ENCODE results near the gene UGGT1.

UGGT1 gene, protein sequence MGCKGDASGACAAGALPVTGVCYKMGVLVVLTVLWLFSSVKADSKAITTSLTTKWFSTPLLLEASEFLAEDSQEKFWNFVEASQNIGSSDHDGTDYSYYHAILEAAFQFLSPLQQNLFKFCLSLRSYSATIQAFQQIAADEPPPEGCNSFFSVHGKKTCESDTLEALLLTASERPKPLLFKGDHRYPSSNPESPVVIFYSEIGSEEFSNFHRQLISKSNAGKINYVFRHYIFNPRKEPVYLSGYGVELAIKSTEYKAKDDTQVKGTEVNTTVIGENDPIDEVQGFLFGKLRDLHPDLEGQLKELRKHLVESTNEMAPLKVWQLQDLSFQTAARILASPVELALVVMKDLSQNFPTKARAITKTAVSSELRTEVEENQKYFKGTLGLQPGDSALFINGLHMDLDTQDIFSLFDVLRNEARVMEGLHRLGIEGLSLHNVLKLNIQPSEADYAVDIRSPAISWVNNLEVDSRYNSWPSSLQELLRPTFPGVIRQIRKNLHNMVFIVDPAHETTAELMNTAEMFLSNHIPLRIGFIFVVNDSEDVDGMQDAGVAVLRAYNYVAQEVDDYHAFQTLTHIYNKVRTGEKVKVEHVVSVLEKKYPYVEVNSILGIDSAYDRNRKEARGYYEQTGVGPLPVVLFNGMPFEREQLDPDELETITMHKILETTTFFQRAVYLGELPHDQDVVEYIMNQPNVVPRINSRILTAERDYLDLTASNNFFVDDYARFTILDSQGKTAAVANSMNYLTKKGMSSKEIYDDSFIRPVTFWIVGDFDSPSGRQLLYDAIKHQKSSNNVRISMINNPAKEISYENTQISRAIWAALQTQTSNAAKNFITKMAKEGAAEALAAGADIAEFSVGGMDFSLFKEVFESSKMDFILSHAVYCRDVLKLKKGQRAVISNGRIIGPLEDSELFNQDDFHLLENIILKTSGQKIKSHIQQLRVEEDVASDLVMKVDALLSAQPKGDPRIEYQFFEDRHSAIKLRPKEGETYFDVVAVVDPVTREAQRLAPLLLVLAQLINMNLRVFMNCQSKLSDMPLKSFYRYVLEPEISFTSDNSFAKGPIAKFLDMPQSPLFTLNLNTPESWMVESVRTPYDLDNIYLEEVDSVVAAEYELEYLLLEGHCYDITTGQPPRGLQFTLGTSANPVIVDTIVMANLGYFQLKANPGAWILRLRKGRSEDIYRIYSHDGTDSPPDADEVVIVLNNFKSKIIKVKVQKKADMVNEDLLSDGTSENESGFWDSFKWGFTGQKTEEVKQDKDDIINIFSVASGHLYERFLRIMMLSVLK (N-terminal part only)

GRCh38 chr2:128090945-128091725 lies at the start of gene UGGT1:
Gene UGGT1 (plus strand): TSS chr2:128091200. CDS start chr2:128091358, 158 bp downstream.
- in situ Hi-C loops (cut with MboI; ENCODE audit: low sequenced_read_pairs), result no loop called here

- in situ Hi-C loops (cut with MboI; ENCODE audit: low sequenced_read_pairs), result no loop called here
Observed at GRCh38 chr2:128041561-128041960, 49.4 kb upstream of the UGGT1 start.

- in situ Hi-C loops (cut with MboI; ENCODE audit: low sequenced_read_pairs), result no loop called here
Observed at GRCh38 chr2:128043041-128043440, 48.0 kb upstream of the UGGT1 start.

DNA sequence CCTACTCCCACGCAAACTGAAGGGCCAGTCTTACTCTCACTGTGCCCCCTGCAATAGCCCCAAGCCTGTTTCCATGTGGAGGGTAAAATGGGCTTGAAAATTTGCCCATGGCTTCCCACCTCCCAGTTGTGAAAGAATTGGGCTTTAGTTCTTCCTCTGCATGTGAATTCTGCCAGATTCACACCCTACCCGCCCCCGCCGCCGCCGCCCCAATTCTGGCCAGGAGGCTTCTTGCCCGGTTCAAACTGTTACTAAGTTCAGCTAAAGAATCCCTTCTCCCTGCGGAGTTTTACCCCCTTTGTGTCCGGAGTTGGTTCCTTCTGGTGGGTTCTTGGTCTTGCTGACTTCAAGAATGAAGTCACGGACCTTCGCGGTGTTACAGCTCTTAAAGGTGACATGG lies 37.7 kb upstream of the UGGT1 start:
- in situ Hi-C loops (cut with MboI; ENCODE audit: low sequenced_read_pairs), result no loop called here

DNA sequence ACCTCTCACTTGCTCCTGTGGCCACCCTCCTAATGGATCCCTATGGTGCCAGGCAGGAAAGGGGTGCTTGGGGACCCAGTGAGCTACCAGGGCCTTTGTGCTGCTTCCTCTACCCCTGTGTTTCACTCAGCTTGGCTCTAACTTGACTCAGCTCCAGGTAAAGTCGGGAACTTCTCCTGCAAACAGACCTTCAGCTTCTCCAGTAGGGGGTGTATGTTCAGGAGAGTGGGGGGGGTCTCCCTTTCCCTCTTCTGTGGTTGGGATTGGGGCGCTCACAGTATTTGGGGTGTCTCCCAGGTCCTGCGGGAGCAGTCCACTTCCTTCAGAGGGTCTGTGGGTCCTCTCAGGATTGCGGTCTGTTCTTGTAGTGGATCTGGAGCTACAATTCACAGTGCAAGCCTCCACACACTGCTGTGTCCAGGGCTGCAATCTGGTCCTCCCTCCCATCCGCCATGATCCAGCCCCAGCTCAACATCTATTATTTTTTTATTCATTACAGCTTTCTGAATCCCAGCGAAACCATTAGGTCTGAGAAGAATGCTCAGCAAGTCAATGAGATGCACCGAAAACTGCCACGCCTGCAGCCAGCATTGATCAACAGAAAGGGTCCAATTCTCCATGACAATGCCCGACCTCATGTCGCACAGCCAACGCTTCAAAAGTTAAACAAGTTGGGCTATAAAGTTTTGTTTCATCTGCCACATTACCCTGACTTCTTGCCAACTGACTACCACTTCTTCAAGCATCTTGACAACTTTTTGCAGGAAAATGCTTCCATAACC lies 36.7 kb upstream of the UGGT1 start:
- in situ Hi-C loops (cut with MboI; ENCODE audit: low sequenced_read_pairs), result no loop called here

- in situ Hi-C loops (cut with MboI; ENCODE audit: low sequenced_read_pairs), result no loop called here
Observed at GRCh38 chr2:128057334-128057733, 33.7 kb upstream of the UGGT1 start.

DNA sequence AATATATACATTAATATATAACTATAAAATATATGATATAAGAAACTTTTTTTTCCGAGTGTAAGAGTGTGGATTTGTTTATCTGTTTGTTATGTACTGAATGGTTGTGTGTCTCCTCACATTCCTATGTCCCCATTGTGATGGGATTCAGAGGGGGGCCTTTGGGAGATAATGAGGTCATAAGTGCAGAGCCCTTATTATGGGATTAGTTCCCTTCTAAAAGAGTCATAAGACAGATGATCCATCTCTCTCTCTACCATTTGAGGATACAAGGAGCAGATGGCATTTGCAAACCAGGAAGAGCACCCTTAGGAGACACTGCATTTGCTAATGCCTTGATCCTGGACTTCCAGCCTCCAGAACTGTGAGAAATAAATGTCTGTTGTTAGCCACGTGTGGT lies 32.9 kb upstream of the UGGT1 start:
- in situ Hi-C loops (cut with MboI; ENCODE audit: low sequenced_read_pairs), result no loop called here

- in situ Hi-C loops (cut with MboI; ENCODE audit: low sequenced_read_pairs), result no loop called here
Observed at GRCh38 chr2:128062571-128062970, 28.4 kb upstream of the UGGT1 start.

GRCh38 chr2:128064353-128064752 lies 26.6 kb upstream of the UGGT1 start:
- in situ Hi-C loops (cut with MboI; ENCODE audit: low sequenced_read_pairs), result no loop called here

- in situ Hi-C loops (cut with MboI; ENCODE audit: low sequenced_read_pairs), result no loop called here
Observed at GRCh38 chr2:128069769-128070168, 21.2 kb upstream of the UGGT1 start.

- in situ Hi-C loops (cut with MboI; ENCODE audit: low sequenced_read_pairs), result no loop called here
Observed at GRCh38 chr2:128073278-128073677, 17.7 kb upstream of the UGGT1 start.

GRCh38 chr2:128076461-128077106 lies 14.4 kb upstream of the UGGT1 start:
- in situ Hi-C loops (cut with MboI; ENCODE audit: low sequenced_read_pairs), result no loop called here

GRCh38 chr2:128084757-128085156 lies 6.2 kb upstream of the UGGT1 start:
- in situ Hi-C loops (cut with MboI; ENCODE audit: low sequenced_read_pairs), result no loop called here

DNA sequence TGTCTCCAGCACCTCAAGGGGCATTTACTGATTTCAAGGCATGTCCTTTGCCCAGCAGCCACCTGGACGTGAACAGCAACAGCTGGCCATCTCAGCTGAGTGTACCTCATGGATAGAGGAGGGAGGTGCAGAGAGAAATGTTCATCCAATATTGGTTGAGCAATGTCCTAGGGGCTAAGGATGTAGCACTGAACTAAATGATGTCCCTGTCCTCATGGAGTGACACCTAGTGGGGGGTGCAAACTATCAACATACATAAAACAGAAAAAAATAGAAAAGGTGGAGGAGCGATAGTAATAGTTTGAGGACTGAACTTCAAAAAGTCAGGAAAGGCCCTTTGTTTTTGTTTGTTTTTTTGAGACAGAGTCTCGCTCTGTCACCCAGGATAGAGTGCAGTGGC lies 4.8 kb upstream of the UGGT1 start:
- in situ Hi-C loops (cut with MboI; ENCODE audit: low sequenced_read_pairs), result no loop called here

GRCh38 chr2:128090575-128090944 lies 440 bp upstream of the UGGT1 start:
- in situ Hi-C loops (cut with MboI; ENCODE audit: low sequenced_read_pairs), result no loop called here

- in situ Hi-C loops (cut with MboI; ENCODE audit: low sequenced_read_pairs), result no loop called here
Observed at GRCh38 chr2:128091726-128092080, 703 bp downstream of the UGGT1 start.

DNA sequence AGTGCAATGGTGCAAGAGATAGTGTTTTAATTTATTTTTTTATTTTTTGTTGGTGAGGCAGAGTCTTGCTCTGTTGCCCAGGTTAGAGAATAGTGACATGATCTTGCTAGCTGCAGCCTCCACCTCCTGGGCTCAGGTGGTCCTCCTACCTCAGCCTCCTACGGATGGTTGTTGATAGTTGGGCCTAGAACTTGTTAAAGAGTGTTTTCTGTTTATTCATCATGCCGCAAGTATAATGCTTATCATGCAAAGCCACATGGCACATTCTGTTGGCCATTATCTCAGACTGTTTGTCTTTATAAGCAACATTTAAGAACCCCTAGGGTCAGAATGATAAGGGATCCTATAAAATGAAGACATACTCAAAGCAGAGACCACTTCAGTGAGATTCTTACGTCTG lies 1.7 kb downstream of the UGGT1 start:
- in situ Hi-C loops (cut with MboI; ENCODE audit: low sequenced_read_pairs), result no loop called here

DNA sequence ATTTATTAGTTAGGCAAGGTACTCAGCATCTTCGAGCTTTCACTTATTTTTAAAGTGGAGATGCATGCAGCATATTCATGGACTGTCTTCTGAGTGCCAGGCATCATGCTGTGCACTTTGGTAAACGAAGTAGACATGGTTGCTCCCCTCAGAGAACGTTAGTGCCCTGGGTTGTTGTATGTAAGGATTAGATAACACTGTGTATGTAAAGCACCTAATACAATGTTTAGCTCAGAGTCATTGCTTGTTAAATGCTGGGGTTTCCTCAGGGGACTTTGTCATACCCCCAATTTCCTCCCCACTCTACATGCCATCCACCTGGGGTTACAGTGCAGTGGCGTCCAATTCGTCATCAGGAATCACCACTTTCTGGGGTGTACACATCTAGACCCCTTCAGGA lies 2.8 kb downstream of the UGGT1 start:
- in situ Hi-C loops (cut with MboI; ENCODE audit: low sequenced_read_pairs), result no loop called here

- in situ Hi-C loops (cut with MboI; ENCODE audit: low sequenced_read_pairs), result no loop called here
Observed at GRCh38 chr2:128095201-128095600, 4.2 kb downstream of the UGGT1 start.
